GM18508 (cell line): ENCODE results near the gene GRM2.
"Not testable (repeated sequence)": the region's sequence is repeated elsewhere in the genome, so short reads cannot be mapped to it uniquely, and the experiment has no call there.

Experiments used
- ATAC-seq: cut with Tn5 transposase; IDR thresholded peaks from one replicate; pipeline ENCODE4 v1.9.1; 2021; ENCODE audit warnings: moderate number of reproducible peaks; ENCODE audit not compliant: insufficient read depth, unreplicated experiment

Gene GRM2

GRCh38 chr3:51719410-51720025, 12.7 kb downstream of the GRM2 start:
- ATAC-seq, result no peak

- ATAC-seq, result no peak
Observed at GRCh38 chr3:51720292-51721061, 13.6 kb downstream of the GRM2 start.

GRCh38 chr3:51721062-51721745, 14.3 kb downstream of the GRM2 start:
- ATAC-seq, result no peak

- no peak for ATAC-seq
Observed at GRCh38 chr3:51722362-51722761, 15.5 kb downstream of the GRM2 start.

- ATAC-seq, result no peak
Observed at GRCh38 chr3:51727500-51727899, 20.6 kb downstream of the GRM2 start.

GRCh38 chr3:51729042-51729633, 22.3 kb downstream of the GRM2 start:
- no peak for ATAC-seq

- no peak for ATAC-seq
Observed at GRCh38 chr3:51733859-51734571, 27.1 kb downstream of the GRM2 start.

GRCh38 chr3:51734572-51734907, 27.7 kb downstream of the GRM2 start:
- no peak for ATAC-seq

- no peak for ATAC-seq
Observed at GRCh38 chr3:51735039-51735438, 28.2 kb downstream of the GRM2 start.

GRCh38 chr3:51735950-51736349, 29.1 kb downstream of the GRM2 start:
- no peak for ATAC-seq

- ATAC-seq, result no peak
Observed at GRCh38 chr3:51739110-51739509, 32.2 kb downstream of the GRM2 start.

- not testable (repeated sequence) for ATAC-seq
Observed at GRCh38 chr3:51742320-51742719, 35.5 kb downstream of the GRM2 start.

- ATAC-seq, result not testable (repeated sequence)
Observed at GRCh38 chr3:51742978-51743377, 36.1 kb downstream of the GRM2 start.

GRCh38 chr3:51747840-51748239, 41.0 kb downstream of the GRM2 start:
- ATAC-seq, result no peak

GRCh38 chr3:51748327-51748726, 41.5 kb downstream of the GRM2 start:
- ATAC-seq, result no peak

GRCh38 chr3:51750878-51751277, 44.0 kb downstream of the GRM2 start:
- ATAC-seq, result no peak

GRCh38 chr3:51751287-51751686, 44.4 kb downstream of the GRM2 start:
- no peak for ATAC-seq

GRCh38 chr3:51753763-51754750, 47.2 kb downstream of the GRM2 start:
- not testable (repeated sequence) for ATAC-seq

- ATAC-seq, result no peak
Observed at GRCh38 chr3:51759203-51759602, 52.3 kb downstream of the GRM2 start.
